Panc1 (cell line): ENCODE results near the gene ACOT4.

ENCODE experiments used
- CTCF ChIP-seq: fragments of 450-650 bp; IDR thresholded peaks from 2 replicates; pipeline ENCODE4 v1.5.1; 2017; ENCODE audit warnings: mild to moderate bottlenecking
- POLR2AphosphoS5 ChIP-seq: IDR thresholded peaks from 2 replicates; pipeline ENCODE4 v1.6.1; 2012; ENCODE audit warnings: mild to moderate bottlenecking, low read depth, low read length, moderate library complexity
- REST ChIP-seq, 2 experiments: IDR thresholded peaks; 2 replicates each; pipeline ENCODE4 v1.6.1; 2011 to 2012; ENCODE audit warnings: low read depth in 2 of 2, control low read depth in 1 of 2, low read length in 1 of 2, mild to moderate bottlenecking in 1 of 2, moderate library complexity in 1 of 2; ENCODE audit not compliant: insufficient read depth in 1 of 2
- SIN3A ChIP-seq: IDR thresholded peaks from 2 replicates; pipeline ENCODE4 v1.6.1; 2012; ENCODE audit warnings: low read depth, mild to moderate bottlenecking, low read length, moderate library complexity, borderline replicate concordance; ENCODE audit not compliant: insufficient read depth
- TCF7L2 ChIP-seq: IDR thresholded peaks from 2 replicates; pipeline ENCODE4 v1.6.1; 2011; ENCODE audit warnings: mild to moderate bottlenecking, low read depth, low read length, inconsistent platforms

- TF ChIP-seq CTCF (no peak), SIN3A (no peak), POLR2AphosphoS5 (no peak), TCF7L2 (no peak), REST (IDR thresholded peaks at IDR 0.05; ENCODE audit: insufficient read depth in 1 of 2, low read depth in 2 of 2, low read length in 1 of 2) (no peak)
Measured at GRCh38 chr14:73619524-73619923, 27.9 kb downstream of the ACOT4 start.
